ENCODE data around the gene USP47. TPM values are rescaled to one million over a fixed set of nuclear protein-coding genes. Genes with fewer than 3 reads are reported as not detected.

USP47 gene
- total and polyA plus RNA-seq, 2 donors: 37.6 to 170 TPM

DNA sequence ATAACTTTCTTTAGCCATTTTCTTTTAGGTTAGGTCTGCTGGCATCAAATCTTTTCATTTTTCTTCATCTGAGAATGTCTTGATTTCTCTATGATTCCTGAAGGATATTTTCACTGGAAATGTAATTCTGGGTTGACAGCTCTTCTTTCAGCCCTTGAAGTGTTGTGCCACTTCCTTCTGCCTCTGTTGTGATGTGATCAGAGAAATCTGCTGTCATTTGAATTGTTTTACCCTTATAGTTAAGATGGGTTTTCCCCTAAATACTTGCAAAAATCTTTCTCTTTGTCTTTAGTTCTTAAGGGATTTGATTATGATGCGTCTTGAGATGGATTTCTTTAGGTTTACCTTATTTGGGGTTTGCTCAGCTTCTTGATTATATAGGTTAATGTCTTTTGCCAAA lies 23.0 kb downstream of the USP47 start:
- no peaks in the 10 kb centered on the region for H3K4me1 ChIP-seq (ENCODE audit: insufficient read depth)
- no peaks in the 10 kb centered on the region for H3K36me3 ChIP-seq (ENCODE audit: insufficient read depth)
- H3K27ac ChIP-seq (ENCODE audit: low read depth): no peak overlapping the region
- H3K4me3 ChIP-seq (ENCODE audit: low read depth, low read length): no peak overlapping the region
- WGBS: 91% methylated on average over 1 of the region's 1 CpG
- DNase-seq (ENCODE audit: extremely low spot score): no peak

DNA sequence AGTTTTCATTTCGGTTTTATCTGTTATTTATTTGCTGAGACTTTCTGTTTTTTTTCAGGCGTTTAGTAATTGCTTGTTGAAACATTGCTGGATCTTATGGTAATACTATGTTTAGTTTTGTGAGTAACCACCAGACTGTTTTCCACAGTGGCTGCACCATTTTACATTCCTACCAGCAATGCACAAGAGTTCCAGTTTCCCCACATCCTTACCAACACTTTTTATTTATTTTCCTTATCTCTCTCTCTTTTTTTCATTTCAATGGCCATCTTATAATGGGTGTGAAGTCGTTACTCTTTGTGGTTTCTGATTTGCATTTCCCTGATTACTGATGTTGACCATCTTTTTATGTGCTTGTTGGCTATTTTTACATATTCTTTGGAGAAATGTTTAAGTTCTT lies 23.7 kb downstream of the USP47 start:
- no peak overlapping the region for H3K27ac ChIP-seq (ENCODE audit: low read depth)
- no peaks in the 10 kb centered on the region for H3K4me1 ChIP-seq (ENCODE audit: insufficient read depth)
- 72% methylated on average over 3 of the region's 3 CpGs for WGBS

DNA sequence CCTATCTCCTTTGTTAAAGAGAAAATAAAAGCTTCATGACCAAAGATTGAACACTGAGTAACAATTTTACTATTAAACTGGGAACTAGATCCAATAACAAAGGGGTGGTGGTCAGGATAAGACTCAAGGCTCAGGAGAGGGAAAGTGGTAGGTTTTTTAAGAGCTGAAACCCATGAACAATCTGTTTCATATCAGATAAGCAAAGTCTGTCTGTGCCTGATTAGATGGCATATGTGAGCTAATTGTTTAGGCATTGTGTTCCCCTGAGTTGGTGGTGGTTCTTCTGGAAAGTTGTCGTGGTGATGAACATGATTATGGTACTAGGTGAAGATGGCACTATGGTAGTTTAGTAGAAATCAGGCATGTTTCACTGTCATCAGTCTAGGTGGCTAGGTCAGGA lies 24.4 kb downstream of the USP47 start:
- 91% methylated on average over 1 of the region's 1 CpG for WGBS
- H3K36me3 ChIP-seq (ENCODE audit: insufficient read depth): no peaks in the 10 kb centered on the region

More for the DNA sequence above, 23.7 kb downstream of the USP47 start:
- Histone ChIP-seq H3K4me3 (ENCODE audit: low read depth, low read length) (no peak overlapping the region), H3K36me3 (ENCODE audit: insufficient read depth) (no peaks in the 10 kb centered on the region)
- DNase-seq (ENCODE audit: extremely low spot score): no peak

DNA sequence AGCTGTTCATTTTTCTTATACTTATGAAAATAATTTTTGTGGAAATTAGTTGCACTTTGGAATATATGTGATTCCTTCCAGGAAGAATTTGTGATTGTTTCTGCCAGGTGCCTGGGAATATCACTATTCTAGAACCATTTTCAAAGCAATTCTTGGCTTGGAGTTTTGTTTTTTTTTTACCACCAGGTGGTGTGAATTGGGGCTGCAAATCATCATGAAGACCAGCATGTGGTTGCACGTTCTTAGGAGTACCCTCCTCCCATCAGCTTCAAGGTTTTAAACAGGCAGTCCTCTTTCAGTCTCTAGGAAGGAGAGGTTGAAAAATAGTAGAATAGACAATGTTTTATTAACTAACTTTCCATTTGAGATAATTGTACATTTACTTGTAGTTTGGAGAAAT lies 25.9 kb downstream of the USP47 start:
- WGBS: 89% methylated on average over 1 of the region's 1 CpG
- H3K36me3 ChIP-seq (ENCODE audit: insufficient read depth): no peaks in the 10 kb centered on the region
- no peak overlapping the region for H3K27ac ChIP-seq (ENCODE audit: low read depth)
- peaks cover 3% of the 10 kb centered on the region for H3K4me1 ChIP-seq (ENCODE audit: insufficient read depth)
- H3K4me3 ChIP-seq (ENCODE audit: low read depth, low read length): no peak overlapping the region
- DNase-seq (ENCODE audit: extremely low spot score): no peak

More for the DNA sequence above, 24.4 kb downstream of the USP47 start:
- Histone ChIP-seq H3K27ac (ENCODE audit: low read depth) (no peak overlapping the region), H3K4me3 (ENCODE audit: low read depth, low read length) (no peak overlapping the region), H3K4me1 (ENCODE audit: insufficient read depth) (no peaks in the 10 kb centered on the region)
- DNase-seq (ENCODE audit: extremely low spot score): no peak

DNA sequence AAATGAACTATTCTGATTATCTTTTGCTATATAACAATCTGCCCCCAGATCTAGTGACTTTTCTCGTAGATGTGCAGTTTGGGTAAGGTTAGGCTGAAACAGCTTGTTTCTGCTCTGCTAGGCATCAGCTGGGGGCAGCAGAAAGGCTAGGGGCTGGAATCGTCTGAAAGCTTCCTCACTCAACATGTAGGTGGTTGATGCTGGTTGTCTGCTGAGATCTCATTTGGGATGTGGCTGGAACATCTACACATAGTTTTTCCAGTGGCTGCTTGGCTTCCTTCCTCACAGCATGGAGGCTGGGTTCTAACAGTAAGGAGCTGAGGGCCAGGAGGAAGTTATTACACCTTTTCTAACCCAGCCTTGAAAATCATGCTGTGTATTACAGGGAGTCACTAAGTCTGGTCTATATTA lies 30.2 kb downstream of the USP47 start:
- Histone ChIP-seq H3K27ac (ENCODE audit: low read depth) (no peak overlapping the region), H3K4me3 (ENCODE audit: low read depth, low read length) (no peak overlapping the region), H3K4me1 (ENCODE audit: insufficient read depth) (peaks cover 3% of the 10 kb centered on the region), H3K36me3 (ENCODE audit: insufficient read depth) (no peaks in the 10 kb centered on the region)
- WGBS: 53% methylated on average over 2 of the region's 2 CpGs
- DNase-seq (ENCODE audit: extremely low spot score): no peak

DNA sequence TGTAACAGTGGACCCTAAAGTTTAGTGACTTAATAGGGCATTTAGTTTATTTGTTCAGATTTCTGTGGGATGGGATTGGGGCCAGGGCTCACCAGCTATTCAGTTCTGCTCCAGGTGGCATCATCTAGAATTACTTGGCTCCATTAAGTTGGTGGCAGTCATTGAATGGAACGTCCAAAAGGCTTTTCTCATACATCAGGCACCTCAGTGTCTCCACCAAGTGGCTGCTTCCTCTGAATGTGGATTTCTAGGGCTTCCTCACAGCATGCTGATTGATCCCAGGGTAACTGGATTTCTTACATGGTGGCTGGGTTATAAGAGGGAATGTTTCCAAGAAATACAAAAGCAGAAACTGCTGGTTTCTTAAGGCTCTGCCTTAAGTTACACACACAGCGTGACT lies 34.7 kb downstream of the USP47 start:
- Histone ChIP-seq H3K27ac (ENCODE audit: low read depth) (no peak overlapping the region), H3K36me3 (ENCODE audit: insufficient read depth) (no peaks in the 10 kb centered on the region), H3K4me1 (ENCODE audit: insufficient read depth) (peaks cover 3% of the 10 kb centered on the region), H3K4me3 (ENCODE audit: low read depth, low read length) (no peak overlapping the region)
- no peak for DNase-seq (ENCODE audit: extremely low spot score)
- WGBS: 83% methylated on average over 2 of the region's 2 CpGs

DNA sequence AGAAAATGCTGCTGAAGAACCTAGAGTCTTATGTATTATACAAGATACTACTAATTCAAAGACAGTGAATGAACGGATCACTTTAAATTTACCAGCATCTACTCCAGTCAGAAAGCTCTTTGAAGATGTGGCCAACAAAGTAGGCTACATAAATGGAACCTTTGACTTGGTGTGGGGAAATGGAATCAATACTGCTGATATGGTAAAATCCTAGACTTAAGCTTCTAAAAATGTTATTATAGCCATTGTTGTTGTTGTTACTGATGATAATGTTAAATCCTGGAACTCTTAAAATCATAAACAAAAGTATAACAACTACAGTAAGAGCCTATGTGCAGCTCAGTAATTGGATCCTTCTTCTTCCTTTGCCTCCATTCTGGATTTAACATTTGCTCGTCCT lies 38.4 kb downstream of the USP47 start:
- Histone ChIP-seq H3K27ac (ENCODE audit: low read depth) (no peak overlapping the region), H3K4me3 (ENCODE audit: low read depth, low read length) (no peak overlapping the region), H3K36me3 (ENCODE audit: insufficient read depth) (no peaks in the 10 kb centered on the region), H3K4me1 (ENCODE audit: insufficient read depth) (no peaks in the 10 kb centered on the region)
- 69% methylated on average over 2 of the region's 2 CpGs for WGBS
- no peak for DNase-seq (ENCODE audit: extremely low spot score)

DNA sequence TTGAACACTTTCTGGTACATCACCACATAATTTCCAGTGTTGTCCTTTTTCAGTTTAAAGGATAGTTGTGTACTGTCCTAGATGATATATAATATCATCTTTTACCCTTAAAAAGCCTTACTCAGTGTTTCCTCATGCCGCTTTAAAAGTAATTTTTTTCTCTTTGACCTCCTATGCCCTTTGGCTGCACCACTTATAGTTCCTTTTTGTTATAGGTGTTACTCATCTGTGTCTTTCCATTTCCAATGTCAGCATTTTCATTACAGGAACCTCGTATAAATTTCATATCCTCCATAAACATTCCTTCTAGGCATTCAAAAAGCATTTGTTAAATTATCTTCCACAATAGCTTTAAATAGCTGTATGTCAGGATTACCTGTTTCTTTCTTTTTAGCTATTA lies 40.8 kb downstream of the USP47 start:
- DNase-seq (ENCODE audit: extremely low spot score): no peak
- Histone ChIP-seq H3K4me1 (ENCODE audit: insufficient read depth) (no peaks in the 10 kb centered on the region), H3K27ac (ENCODE audit: low read depth) (no peak overlapping the region), H3K36me3 (ENCODE audit: insufficient read depth) (peaks cover 2% of the 10 kb centered on the region), H3K4me3 (ENCODE audit: low read depth, low read length) (no peak overlapping the region)
- WGBS: 46% methylated on average over 2 of the region's 2 CpGs

DNA sequence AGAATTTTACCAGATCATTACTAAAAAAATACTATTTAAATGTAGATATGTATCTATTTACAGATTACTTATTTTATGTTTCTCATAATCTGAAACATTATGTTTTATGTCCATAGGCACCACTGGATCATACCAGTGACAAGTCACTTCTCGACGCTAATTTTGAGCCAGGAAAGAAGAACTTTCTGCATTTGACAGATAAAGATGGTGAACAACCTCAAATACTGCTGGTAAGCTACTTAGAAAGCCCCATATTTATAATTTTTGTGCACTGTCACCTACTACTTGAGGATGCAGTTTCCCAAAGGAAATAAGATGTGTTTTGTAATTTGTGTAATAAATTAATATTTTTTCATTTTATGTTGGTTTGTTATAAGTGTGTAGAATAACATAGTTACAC lies 42.6 kb downstream of the USP47 start:
- 98% methylated on average over 2 of the region's 2 CpGs for WGBS

DNA sequence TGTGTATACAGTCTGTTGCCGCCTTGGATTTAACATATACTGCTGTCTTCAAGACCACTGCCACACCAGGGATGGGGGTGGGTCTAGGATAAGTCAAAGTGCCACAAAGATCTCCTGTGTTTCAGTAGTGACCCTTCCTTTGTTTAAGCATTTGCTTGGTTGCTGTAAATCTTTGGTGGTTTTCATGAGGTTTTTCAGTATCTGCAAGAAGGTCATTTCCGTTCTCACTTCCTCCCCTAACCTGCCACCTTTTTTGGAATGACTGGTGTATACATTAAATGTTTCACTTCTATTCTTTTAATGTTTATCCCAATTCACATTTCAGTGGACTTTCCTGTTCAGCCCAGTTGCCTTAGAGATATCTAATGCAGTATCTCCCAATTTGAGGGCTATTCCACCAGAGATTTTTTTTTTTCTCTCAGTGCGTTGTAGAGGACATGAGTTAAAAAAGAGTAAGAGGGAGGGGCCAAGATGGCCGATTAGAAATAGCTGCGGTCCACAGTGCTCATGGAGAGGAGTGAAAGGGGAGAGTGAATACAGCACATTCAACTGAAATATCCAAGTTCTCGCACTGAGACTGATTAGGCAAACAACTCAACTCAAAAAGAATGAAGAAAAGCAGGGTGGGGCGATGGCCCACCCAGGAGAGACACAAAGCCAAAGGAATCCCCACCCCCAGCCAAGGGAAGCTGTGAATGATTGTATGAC lies 43.2 kb downstream of the USP47 start:
- 95% methylated on average over 7 of the region's 7 CpGs for WGBS
- no peak for DNase-seq (ENCODE audit: extremely low spot score)
- H3K27ac ChIP-seq (ENCODE audit: low read depth): no peak overlapping the region
- peaks cover 2% of the 10 kb centered on the region for H3K36me3 ChIP-seq (ENCODE audit: insufficient read depth)
- H3K4me3 ChIP-seq (ENCODE audit: low read depth, low read length): no peak overlapping the region
- H3K4me1 ChIP-seq (ENCODE audit: insufficient read depth): no peaks in the 10 kb centered on the region

More for the DNA sequence above, 42.6 kb downstream of the USP47 start:
- DNase-seq (ENCODE audit: extremely low spot score): no peak
- peaks cover 2% of the 10 kb centered on the region for H3K36me3 ChIP-seq (ENCODE audit: insufficient read depth)
- H3K4me3 ChIP-seq (ENCODE audit: low read depth, low read length): no peak overlapping the region
- no peak overlapping the region for H3K27ac ChIP-seq (ENCODE audit: low read depth)
- H3K4me1 ChIP-seq (ENCODE audit: insufficient read depth): no peaks in the 10 kb centered on the region

DNA sequence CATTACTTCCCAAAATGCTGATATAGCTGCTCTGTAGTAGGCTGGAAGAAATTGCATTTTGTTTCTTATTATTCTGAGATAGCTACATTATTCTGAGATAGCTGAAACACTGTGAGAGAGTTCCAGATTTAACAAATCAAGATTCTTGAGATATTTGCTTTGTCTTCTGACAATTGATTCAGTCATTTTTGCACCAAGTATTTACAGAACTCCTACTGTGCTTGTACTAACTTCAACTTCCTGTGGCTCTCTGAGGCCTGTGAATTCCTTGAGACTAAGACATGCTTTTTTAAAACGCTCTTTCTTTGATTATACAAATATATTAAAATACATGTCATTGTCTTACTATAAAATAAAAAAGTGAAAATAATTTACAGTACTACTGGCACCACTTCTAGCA lies 52.7 kb downstream of the USP47 start:
- Histone ChIP-seq H3K36me3 (ENCODE audit: insufficient read depth) (peaks cover 2% of the 10 kb centered on the region), H3K27ac (ENCODE audit: low read depth) (no peak overlapping the region), H3K4me1 (ENCODE audit: insufficient read depth) (no peaks in the 10 kb centered on the region), H3K4me3 (ENCODE audit: low read depth, low read length) (no peak overlapping the region)
- 79% methylated on average over 1 of the region's 1 CpG for WGBS
- no peak for DNase-seq (ENCODE audit: extremely low spot score)

DNA sequence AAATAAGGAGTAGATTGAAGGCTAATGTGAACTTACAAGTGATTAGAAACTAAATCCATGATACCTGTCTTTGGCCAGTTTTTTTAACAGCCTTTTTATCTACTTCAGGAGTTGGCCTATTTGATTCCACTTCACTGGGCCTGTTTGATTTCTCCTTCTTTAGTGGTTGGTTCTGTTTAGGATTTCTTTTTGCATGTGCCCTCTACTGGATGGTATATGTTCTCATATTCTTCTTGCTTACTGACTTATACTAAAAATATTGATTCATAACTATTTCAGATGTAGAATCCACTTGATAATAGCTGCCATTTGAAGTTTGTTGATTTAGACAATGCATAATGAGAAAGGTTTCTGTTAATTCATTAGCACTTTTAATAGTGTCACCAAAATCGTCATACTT lies 53.9 kb downstream of the USP47 start:
- no peak overlapping the region for H3K4me3 ChIP-seq (ENCODE audit: low read depth, low read length)
- 86% methylated on average over 1 of the region's 1 CpG for WGBS
- no peak for DNase-seq (ENCODE audit: extremely low spot score)
- peaks cover 2% of the 10 kb centered on the region for H3K36me3 ChIP-seq (ENCODE audit: insufficient read depth)
- no peak overlapping the region for H3K27ac ChIP-seq (ENCODE audit: low read depth)
- H3K4me1 ChIP-seq (ENCODE audit: insufficient read depth): no peaks in the 10 kb centered on the region

DNA sequence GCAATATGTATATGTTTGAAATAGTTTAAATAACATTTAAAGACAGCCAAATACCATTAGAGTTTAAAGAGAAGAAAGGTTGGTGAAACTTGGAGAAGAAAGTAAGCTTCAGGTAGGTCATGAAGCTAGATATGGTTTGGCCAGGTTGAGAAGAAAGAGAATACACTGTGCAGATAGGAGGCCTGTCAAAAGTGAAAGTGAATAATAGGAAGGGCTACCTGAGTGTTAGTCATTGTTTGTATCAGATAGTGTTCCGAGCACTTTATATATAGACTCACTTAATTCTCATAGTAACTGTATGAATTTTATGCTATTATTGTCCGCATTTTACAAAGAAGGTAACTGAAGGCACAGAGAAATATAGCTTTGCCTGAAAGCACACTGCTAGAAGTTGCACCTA lies 56.9 kb downstream of the USP47 start:
- peaks cover 3% of the 10 kb centered on the region for H3K36me3 ChIP-seq (ENCODE audit: insufficient read depth)
- 92% methylated on average over 2 of the region's 2 CpGs for WGBS
- DNase-seq (ENCODE audit: extremely low spot score): no peak
- no peak overlapping the region for H3K27ac ChIP-seq (ENCODE audit: low read depth)
- no peaks in the 10 kb centered on the region for H3K4me1 ChIP-seq (ENCODE audit: insufficient read depth)
- H3K4me3 ChIP-seq (ENCODE audit: low read depth, low read length): no peak overlapping the region

DNA sequence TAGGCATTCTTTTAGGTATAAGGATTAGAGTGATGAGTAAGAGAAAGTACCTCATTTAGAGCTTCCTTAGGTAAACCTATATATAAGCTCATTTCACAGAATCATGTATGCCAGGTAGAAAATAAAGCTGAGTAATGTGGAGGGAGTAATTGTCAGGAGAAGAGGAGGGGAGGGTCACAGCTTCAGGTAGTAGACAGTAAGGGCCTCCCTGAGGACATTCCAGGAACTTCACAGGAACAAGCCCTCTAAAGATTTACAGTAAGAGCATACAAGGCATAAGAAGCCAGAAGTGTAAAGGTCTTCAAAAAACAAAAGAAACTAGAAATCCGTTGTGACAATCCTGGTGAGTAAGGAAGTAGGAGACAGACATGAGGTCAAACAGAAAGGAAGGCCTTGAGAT lies 57.6 kb downstream of the USP47 start:
- 90% methylated on average over 1 of the region's 1 CpG for whole genome bisulfite sequencing
- H3K27ac ChIP-seq (ENCODE audit: low read depth): no peak overlapping the region
- DNase-seq (ENCODE audit: extremely low spot score): no peak
- H3K4me3 ChIP-seq (ENCODE audit: low read depth, low read length): no peak overlapping the region
- H3K4me1 ChIP-seq (ENCODE audit: insufficient read depth): no peaks in the 10 kb centered on the region
- peaks cover 5% of the 10 kb centered on the region for H3K36me3 ChIP-seq (ENCODE audit: insufficient read depth)

DNA sequence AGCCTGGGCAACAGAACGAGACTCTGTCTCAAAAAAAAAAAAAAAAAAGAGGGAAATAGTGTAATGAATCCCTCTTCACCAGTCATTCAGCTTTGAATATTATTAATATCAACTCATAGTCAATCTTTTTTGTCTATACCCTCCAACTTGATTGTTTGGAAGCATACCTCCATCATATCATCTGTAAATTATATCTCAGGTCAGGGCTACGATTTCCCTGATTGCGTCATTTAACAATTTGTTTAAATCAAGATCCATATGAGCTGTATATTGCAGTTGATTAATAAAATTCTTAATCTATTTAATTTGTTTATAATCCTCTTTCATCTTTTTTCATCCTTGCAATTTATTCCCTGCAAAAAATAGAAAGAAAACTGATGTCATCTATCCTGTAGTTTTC lies 60.2 kb downstream of the USP47 start:
- Histone ChIP-seq H3K27ac (ENCODE audit: low read depth) (no peak overlapping the region), H3K4me3 (ENCODE audit: low read depth, low read length) (no peak overlapping the region), H3K4me1 (ENCODE audit: insufficient read depth) (no peaks in the 10 kb centered on the region), H3K36me3 (ENCODE audit: insufficient read depth) (peaks cover 5% of the 10 kb centered on the region)
- no peak for DNase-seq (ENCODE audit: extremely low spot score)
- 93% methylated on average over 3 of the region's 3 CpGs for WGBS
